WERI-Rb-1 (cell line): ENCODE measurements around the gene CMTM5.
A peak's percentile ranks its signal among the peaks of the same experiment; 100 is the strongest.

ENCODE experiments used
- DNase-seq: peaks from one replicate; pipeline ENCODE4 v3.0.0-alpha.2; 2020
- H3K27ac ChIP-seq: fragments of 250-450 bp; sonication (Bioruptor Pico); 2 replicates; pipeline ENCODE4 v1.5.1; 2020; ENCODE audit warnings: mild to moderate bottlenecking, moderate library complexity
- H3K27me3 ChIP-seq: fragments of 250-450 bp; sonication (Bioruptor Pico); 2 replicates; pipeline ENCODE4 v1.5.1; 2021; ENCODE audit warnings: mild to moderate bottlenecking, low read depth, moderate library complexity; ENCODE audit not compliant: insufficient read depth, severe bottlenecking
- H3K36me3 ChIP-seq: fragments of 250-450 bp; sonication (Bioruptor Pico); 2 replicates; pipeline ENCODE4 v1.5.1; 2020; ENCODE audit warnings: mild to moderate bottlenecking, moderate library complexity
- H3K4me3 ChIP-seq: 2 replicates; pipeline ENCODE4 v1.5.1; 2011; ENCODE audit warnings: low read depth, mild to moderate bottlenecking, control low read depth, low read length
- H3K9me3 ChIP-seq: fragments of 250-450 bp; sonication (Bioruptor Pico); 2 replicates; pipeline ENCODE4 v1.5.1; 2021; ENCODE audit warnings: mild to moderate bottlenecking, moderate library complexity; ENCODE audit not compliant: severe bottlenecking
- TF ChIP-seq, protein P1 (sequence below): IDR thresholded peaks from 2 replicates; pipeline ENCODE4 v1.5.1; 2011; ENCODE audit warnings: low read depth, mild to moderate bottlenecking, control low read depth, inconsistent platforms, low read length

Gene CMTM5

DNA sequence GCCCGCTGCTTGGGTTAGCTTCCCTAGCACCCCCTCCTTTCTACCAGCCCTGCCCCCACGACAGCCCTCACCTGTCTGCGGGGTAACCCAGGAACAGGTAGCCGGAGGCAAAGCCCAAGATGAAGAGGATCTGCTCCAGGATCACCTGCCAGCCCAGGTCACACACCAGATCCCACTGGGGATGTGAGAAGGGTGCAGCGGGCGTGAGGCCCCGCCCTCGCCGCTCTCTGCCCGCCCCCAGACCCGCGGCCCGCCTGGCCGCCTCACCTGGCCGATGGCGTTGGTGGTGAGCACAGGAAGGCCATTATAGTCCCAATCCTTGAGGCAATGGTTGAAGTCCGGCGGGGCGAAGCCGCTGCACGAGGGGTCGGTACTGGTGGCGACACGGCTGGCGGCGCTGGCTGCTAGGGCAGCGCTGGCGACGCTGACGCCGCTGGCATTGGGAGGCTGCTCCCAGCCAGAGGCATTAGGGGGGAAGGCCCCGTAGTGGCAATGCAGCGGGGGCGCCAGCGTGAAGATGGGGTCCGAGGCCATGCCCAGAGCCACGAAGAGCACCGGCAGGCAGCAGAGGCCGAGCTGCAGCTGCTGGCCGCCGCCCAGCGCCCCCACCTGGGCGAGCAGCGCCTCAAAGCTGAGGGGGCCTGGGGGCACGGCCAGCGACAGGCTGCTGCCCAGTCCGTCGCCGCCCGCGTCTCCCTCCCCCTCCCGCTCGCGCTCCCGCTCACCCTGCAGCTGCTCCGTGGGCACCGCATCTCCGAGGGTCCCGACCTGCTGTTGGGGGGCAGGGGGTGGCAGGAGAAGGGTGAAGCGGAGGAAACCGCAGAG is 25.0 kb upstream of the CMTM5 start:
- DNase-seq = peak; percentile 50
- Histone ChIP-seq H3K27ac (peak overlapping the region; percentile 56), H3K27me3 (no peaks in the 10 kb centered on the region), H3K4me3 (peak overlapping the region; percentile 44), H3K9me3 (no peaks in the 10 kb centered on the region), H3K36me3 (peaks cover 18% of the 10 kb centered on the region)
- TF ChIP-seq, protein P1, sequence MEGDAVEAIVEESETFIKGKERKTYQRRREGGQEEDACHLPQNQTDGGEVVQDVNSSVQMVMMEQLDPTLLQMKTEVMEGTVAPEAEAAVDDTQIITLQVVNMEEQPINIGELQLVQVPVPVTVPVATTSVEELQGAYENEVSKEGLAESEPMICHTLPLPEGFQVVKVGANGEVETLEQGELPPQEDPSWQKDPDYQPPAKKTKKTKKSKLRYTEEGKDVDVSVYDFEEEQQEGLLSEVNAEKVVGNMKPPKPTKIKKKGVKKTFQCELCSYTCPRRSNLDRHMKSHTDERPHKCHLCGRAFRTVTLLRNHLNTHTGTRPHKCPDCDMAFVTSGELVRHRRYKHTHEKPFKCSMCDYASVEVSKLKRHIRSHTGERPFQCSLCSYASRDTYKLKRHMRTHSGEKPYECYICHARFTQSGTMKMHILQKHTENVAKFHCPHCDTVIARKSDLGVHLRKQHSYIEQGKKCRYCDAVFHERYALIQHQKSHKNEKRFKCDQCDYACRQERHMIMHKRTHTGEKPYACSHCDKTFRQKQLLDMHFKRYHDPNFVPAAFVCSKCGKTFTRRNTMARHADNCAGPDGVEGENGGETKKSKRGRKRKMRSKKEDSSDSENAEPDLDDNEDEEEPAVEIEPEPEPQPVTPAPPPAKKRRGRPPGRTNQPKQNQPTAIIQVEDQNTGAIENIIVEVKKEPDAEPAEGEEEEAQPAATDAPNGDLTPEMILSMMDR = peak; percentile 65

DNA sequence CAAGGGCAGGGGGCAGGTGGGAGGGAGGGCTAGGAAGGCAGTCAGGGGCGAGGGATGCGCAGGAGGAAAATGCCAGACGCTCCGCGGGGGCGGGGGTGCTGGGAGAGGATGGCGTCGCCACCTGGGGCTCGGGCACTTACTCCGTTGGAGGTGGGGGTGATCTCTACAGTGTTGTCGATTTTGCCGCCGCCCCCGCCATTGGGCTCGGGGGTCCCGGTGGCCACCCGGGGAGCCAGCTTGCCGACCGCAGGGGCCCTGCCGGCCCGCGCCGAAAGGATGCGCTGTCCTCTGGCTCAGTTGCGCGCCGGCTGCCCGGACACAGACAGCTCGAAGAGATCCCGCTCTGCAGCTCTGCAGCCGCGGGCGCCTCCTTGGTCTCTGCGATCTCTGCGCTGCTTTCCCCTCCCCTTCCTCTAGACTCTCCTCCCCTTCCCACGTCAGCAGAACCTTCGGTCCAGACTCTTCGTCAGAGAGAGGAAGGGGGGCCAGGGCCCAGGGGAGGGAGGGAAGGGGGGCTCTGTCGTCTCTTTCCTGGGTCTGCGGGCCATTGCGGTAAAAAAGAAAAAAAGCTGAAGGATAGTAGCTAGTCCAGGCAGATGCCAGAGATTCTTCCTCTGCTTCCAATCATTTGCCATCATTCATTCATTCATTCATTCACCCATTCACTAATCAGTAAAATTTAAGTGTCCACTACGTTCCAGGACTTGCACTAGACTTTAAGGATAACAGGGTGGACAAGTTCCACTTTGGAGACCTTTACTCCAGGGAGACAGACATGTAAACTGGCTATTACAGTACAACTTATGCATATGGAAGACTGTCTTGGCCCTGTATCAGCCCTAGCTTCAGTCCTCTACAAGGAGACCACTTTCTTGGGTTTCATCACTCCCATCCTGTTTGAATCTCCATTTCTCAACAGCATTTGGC is 24.1 kb upstream of the CMTM5 start, which contains the start of gene SLC22A17:
Gene SLC22A17, minus strand, starts transcription at position 382 of the 927 bp plus-strand sequence.
- TF ChIP-seq, protein P1 = 0 out of 2 replicates have a peak, but pooled peaks have one; percentile 14
- peak; percentile 84 for DNase-seq
- Histone ChIP-seq H3K27ac (peak within 1 kb of the TSS; percentile 56), H3K36me3 (peaks cover 26% of the 10 kb centered on the region), H3K27me3 (no peaks in the 10 kb centered on the region), H3K9me3 (no peaks in the 10 kb centered on the region), H3K4me3 (peak within 1 kb of the TSS; percentile 44)

DNA sequence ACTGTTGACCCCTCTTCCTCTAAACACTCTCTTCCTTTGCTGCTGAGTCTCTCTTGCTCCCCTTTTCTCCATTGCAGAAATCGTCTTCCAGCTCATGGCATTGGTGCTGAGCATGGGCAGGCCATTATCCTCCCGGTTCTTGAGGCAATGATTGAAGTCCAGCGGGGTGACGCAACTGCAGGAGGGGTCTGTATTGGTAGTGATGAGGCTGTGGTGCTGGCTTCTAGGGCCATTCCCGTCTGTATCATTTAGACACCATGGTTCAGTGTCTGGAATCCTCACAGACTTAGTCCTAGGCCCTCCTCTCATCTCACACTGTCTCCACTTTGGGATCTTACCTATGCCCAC is 23.4 kb upstream of the CMTM5 start:
- TF ChIP-seq, protein P1 = no peak
- Histone ChIP-seq H3K36me3 (peaks cover 32% of the 10 kb centered on the region), H3K9me3 (no peaks in the 10 kb centered on the region), H3K27ac (no peak overlapping the region), H3K27me3 (no peaks in the 10 kb centered on the region), H3K4me3 (no peak overlapping the region)
- DNase-seq = no peak

DNA sequence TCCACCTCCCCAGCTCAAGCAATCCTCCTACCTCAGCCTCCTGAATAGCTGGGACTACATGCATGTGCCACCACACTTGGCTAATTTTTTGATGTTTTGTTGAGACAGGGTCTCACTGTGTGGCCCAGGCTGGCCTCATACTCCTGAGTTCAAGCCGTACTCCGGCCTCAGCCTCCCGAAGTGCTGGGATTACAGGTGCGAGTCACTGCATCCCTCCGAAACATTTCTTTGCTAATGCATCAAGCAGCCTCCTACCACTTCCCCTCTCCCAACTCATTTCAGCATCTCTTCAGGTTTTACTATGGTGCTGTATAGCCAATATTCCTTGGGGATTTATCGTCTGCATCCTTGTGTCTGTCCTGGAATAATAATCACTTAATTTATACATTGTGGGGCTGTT is 21.9 kb upstream of the CMTM5 start:
- TF ChIP-seq, protein P1 = no peak
- Histone ChIP-seq H3K9me3 (no peaks in the 10 kb centered on the region), H3K4me3 (no peak overlapping the region), H3K36me3 (peaks cover 43% of the 10 kb centered on the region), H3K27me3 (no peaks in the 10 kb centered on the region), H3K27ac (no peak overlapping the region)
- DNase-seq = no peak

DNA sequence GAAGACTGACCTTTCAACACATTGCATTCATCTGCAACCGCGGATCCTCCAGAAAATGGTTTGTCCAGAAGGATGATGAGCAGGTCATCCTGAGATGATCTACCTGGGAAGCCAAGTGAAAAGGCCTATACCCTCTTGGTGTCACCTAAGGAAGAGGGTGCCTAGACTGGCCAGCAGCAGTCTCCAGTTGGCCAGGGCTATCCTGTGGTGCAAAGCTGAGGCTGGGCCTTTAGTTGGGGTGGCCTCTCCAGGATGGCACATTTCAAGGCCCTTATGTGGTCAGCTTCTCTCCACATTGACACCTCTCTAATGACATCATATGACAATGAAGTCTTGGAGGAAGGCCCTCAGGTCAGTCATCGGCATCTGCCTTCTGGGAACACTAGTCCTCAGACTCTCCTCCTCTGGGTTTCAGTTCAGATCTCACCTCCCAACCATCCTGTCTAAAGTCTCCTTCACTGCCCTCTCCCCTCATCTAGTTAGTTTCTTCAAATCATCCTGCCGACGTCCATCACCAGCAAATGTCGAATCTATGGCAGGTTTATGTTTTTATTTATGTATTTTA is 20.9 kb upstream of the CMTM5 start:
- TF ChIP-seq, protein P1 = no peak
- no peaks in the 10 kb centered on the region for H3K9me3 ChIP-seq
- no peak for DNase-seq
- H3K27ac ChIP-seq = no peak overlapping the region
- peaks cover 50% of the 10 kb centered on the region for H3K36me3 ChIP-seq
- H3K27me3 ChIP-seq = no peaks in the 10 kb centered on the region
- H3K4me3 ChIP-seq = no peak overlapping the region
